NCI-H2196 treated with DMSO at 0.1 percent for 48 hours (cell line): Measurements from ENCODE around the gene L3MBTL1.
A peak's percentile ranks its signal among the peaks of the same experiment; 100 is the strongest.
"Not testable (repeated sequence)": the region's sequence is repeated elsewhere in the genome, so short reads cannot be mapped to it uniquely, and the experiment has no call there.

Experiments used
- DNase-seq: peaks from one replicate; lab custom pipeline; 2025; ENCODE audit not compliant: unreplicated experiment; lab: John Stamatoyannopoulos, UW

L3MBTL1 gene

DNA sequence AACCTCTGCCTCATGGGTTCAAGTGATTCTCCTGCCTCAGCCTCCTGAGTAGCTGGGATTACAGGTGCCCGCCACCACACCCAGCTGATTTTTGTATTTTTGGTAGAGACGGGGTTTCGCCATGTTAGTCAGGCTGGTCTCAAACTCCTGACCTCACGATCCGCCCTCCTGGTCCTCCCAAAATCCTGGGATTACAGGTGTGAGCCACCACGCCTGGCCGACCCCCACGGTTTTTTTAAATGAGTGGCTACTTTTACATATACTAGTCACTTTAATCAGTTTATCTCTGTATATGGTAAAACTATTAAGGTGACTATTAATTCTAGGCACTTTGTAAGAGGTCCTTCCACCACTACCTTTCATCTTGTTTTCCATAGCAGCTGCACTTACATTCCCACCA is 5.5 kb upstream of the L3MBTL1 start:
- not testable (repeated sequence) for DNase-seq

DNA sequence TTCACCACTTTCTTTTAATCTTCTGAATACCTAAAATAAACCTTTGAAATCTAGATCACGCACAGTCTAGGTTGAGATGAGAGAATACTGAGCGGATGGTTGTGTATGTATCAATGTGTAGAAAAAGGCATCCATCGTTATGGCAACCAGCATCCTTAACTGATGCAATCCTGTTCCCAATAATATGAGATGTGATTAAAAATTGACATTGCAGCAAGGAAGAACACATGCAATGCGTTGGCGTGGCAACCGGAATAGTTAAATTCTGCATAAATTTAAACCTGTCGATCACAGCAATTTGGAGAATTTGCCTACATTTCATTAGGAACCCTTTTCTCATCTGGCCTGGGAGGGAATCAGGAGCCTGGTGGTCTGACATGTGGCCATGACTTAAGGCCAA is 1.3 kb upstream of the L3MBTL1 start:
- DNase-seq, result no peak

DNA sequence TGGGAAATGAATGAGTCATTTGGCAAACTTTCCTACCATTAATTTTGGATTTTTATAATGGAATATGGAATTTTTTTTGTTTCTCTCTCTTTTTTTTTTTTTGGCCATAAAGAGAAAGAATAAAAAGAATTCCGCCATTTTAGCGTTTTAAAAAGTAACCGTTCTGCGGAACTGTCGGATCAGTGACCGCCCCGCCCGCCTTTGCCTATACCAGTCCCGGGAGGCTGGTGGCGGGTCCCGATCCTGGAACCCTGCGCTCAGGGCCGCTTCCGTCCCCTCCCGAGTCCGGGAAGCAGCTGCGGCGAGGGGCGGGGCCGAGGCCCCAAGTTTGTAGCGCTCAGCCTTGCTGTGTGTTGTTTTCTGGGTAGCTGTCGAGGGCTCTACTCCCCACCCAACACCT is 609 bp downstream of the L3MBTL1 start:
- DNase-seq, result no peak

DNA sequence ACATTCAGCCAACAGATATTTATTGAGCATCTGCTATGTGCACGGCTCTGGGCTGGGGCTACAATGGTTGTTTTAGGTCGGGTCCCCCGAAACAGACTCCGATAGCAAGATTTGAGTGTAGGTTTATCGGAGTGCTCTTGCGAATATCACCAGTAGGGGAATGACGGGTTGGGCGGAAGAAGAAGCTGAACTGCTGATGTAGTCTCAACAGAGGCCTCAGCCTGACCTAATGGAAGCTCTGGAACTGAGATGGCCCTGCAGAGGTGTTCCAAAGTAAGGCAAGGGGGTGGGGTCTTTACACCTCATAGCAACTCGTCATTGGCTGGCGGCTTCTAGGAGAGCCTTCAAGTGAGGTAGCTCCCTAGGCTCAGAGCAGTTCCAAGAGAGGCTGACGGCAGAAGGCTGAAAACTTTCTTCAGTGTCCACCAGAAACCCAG is 1.1 kb downstream of the L3MBTL1 start:
- no peak for DNase-seq

DNA sequence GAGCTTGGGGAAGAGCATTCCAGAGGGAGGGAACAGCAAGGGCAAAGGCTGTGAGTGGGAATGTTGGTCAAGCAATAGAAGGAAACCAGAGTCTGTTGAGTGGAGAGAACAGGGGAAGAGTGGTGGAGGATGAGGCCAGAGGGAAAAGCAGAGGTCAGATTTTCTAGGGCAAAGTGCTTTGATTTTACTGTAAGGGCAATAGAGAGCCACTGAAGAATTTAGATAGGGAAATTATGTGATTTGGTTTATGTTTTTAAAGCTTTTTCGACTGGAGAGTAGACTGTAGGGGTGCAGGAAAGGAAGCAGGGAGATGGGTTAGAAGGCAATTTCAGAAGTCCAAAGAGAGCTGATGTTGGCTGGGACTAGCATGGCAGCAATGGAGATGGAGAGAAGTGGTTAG is 4.4 kb downstream of the L3MBTL1 start:
- DNase-seq, result no peak

DNA sequence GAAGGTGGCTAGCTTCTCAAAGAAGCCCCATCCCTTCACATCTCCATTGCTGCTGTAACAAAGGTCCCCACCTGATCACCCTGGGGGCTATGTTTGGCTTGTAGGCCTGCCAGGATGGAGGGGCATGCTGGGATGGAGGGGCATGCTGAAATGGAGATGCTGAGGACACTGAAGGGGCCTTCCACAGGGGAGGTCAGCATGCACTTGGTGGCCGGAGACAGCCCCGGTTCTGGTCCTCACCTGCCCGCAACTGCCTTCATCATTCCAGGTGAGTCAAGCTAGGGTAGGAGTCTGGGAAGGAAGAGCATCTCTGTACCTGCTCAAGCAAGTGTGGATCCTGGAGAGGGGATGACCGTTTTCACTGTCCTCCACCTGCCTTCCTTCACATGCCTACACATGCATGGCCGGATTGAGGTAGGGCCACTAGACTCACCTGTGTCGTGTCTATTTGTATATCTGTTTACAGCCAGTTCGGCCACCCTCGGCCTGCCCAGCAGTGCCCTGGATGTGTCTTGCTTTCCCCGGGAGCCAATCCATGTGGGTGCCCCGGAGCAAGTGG is 6.0 kb downstream of the L3MBTL1 start:
- no peak for DNase-seq

DNA sequence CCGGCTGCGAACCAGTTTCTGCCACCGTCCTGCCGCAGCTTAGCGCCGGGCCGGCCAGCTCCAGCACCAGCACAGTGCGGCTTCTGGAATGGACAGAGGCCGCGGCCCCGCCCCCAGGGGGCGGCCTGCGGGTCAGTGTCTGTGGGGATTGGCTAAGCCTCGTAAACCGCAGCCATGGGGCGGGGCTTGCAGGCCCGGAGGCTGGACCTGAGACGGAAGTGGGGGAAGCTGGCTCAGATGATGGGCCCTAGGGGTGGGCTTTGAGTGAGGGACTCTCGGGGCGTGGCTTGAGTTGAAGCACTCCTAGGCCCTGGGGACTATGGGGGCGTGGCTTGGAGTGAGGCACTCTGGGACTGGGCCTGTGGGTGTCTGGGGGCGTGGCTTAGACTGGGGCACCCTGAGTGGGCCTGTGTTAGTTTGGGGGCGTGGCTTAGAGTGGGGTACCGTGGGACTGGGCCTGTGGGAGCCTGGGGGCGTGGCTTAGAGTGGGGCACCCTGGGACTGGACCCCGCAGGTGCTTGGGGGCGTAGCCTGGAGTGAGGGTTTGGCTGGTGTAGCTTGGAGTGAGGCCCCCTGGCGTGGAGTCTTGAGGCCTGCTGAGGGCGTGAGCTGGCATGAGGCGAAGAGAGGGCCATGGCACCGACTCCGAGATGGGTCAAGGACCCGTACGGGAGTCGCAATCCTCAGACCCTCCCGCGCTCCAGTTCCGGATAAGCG is 6.6 kb downstream of the L3MBTL1 start:
- peak; percentile 93 for DNase-seq

DNA sequence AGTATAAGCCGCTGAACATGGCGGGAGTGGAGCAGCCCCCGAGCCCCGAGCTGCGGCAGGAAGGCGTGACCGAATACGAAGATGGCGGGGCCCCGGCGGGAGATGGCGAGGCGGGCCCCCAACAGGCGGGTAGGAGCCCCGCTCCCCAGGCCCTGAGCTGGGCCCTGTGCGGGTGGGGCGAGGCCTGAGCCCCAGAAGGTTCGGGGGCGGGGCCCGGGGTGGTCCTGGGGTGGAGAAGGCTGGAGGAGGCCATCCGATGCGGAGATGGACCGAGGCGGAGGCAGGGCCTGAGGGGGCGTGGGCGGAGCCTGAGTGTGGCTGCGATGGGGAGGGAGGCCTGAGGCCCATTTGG is 7.1 kb downstream of the L3MBTL1 start:
- no peak for DNase-seq

DNA sequence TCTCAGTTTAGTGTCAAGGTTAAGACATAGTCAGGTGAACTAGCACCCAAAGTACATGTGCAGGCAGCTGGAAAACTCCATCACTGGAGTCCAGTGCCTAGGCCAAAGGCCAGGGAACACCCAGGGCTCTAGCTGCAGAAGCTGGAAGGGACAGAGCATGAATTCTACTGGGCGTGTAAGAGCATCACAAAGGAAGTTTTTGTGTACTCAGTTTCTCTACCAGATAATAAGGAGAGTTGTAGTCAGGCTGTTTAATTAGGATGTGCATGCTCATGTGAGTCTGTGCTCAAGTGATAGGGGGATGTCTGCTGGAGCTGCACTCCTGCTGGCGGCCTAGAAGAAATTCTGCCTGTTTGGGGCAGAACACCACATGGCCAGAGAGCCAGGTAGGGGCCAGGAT is 8.1 kb downstream of the L3MBTL1 start:
- no peak for DNase-seq

DNA sequence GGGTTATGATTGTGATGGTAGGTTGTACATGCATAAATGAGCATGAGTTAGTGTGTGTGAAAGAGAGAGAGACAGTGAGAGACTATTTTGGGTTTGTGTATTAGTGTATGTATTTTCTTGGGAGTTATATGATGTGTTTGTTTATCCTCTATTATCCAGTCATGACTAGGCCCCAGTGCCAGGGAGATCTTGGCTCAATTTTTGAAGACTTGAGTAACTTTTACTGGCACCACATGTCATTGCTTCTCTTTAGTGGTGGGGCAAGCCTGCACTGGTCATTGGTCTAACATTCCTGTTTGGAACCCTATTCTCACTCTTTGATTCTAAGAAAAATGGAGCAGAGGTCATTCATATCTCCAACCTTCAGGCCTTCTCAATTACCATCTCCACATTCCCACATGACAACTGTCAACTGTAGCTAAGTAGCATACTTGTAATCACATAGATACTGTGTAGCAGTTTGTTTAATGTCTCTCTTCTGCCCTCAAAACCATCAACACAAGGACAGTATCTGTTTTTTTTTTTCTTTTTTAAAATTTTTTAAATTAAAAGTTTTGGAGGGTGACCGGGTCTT is 8.8 kb downstream of the L3MBTL1 start:
- DNase-seq, result no peak

DNA sequence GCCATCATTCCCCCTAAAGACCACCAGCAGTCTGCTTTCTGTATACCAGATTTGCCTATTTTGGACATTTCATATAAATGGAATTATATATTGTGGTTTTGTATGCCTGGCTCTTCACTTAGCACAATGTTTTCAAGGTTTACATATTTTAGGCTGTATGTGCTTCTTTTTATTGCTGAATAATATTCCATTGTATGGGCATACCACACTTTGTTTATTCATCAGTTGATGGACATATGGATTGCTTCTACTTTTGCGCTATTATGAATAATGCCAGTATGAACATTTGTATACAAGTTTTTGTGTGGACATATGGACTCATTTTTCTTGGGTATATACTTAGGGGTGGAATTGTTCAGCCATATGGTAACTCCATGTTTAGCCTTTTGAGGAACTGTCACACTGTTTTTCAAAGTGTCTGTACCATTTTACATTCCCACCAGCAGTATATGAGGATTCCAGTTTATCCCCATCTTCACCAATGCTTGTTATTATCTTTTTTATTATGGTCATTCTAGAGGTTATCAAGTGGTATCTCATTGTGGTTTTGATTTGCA is 12.7 kb downstream of the L3MBTL1 start:
- DNase-seq, result no peak

DNA sequence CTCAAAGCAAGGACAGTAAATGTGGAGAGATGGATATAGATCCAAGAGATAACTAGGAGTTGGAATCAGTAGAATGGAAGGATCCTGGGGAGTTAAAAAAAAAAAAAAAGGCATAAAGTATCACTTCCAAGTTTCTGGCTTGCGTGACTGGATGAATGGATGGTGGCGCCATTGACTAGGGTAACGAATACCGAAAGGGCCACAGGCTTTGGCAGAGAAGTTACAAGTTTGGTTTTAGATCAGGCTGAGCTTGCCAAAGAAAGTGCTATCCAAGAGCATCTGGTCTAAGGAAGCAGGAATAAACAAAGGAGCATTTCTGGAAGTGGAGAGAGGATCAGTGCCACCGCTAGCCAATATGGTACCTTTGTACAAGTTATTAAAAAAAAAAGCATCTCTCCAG is 17.5 kb downstream of the L3MBTL1 start:
- DNase-seq, result no peak

DNA sequence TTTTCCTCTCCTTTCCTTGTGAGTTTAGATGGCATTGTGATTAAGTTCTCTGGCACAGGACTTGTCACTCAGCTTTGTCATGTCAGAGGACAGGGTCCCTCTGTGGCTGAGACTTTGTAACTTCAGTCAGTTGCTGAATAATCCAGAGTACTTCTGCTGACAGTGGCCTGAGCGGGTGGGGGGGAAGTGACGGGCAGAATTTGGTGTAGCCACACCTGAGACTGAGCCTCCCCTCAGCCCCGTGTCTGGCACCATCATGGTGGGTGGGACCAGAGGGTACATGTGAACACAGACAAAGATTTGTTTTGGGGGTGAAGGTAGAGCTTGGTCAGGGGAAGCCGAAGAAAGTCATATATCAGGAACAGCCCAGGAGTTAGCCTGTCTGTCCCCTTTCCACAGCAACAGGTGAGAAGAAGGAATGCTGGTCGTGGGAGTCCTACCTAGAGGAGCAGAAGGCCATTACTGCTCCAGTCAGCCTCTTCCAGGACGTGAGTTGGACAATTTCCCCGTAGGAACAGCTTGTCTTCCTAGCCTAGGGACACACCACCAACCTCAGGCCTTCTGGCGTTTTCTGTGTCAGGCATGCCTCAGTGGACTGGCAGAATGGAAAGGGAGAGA is 20.9 kb downstream of the L3MBTL1 start:
- no peak for DNase-seq

DNA sequence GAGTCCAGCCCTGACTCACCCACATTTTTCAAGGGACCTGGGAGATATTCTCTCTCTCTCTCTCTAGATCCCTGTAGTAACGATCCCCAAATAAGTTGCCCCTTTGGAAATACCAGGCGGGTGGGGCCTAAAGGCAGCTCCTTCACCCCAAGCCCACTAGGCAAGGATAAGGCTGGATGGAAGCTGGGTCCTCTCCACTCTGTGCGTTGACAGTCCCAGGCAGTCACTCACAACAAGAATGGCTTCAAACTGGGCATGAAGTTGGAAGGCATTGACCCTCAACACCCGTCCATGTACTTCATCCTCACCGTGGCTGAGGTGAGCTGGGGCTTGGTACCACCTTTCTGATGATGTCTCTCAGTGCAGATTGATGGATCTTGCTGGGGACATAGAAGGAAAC is 21.6 kb downstream of the L3MBTL1 start:
- DNase-seq, result no peak

DNA sequence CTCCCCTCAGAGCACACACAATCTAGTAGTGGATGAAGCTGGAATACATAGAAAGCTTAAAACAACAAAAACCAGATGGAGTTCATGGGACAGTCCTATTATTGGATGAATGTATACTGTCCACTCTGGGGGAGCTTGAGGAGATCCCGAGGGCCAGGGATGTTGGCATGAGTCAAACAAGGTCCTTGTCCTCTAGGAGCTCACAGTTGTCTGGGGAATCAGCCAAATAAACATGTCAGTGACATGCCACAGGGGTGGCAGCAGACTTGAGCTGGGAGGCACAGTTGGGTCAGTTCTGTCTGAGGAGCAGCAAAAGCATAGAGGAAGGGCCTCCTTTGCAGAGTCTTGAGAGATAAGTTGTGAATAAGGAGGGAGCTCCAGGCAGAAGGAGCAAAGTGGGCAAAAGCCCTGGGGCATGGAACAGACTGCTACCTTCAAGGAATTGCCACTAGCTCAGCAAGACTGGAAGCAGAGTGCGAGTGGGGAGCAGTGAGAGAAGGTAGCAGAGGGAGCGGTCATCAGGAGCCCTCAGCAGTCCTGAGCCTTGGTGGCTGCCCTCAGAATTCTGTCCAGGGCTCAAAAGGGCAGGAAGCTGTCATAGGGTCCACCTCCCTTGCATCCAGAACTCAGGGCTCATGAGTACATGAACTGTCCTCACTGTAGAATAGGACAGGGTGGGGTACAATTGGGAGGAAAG is 22.1 kb downstream of the L3MBTL1 start:
- no peak for DNase-seq

DNA sequence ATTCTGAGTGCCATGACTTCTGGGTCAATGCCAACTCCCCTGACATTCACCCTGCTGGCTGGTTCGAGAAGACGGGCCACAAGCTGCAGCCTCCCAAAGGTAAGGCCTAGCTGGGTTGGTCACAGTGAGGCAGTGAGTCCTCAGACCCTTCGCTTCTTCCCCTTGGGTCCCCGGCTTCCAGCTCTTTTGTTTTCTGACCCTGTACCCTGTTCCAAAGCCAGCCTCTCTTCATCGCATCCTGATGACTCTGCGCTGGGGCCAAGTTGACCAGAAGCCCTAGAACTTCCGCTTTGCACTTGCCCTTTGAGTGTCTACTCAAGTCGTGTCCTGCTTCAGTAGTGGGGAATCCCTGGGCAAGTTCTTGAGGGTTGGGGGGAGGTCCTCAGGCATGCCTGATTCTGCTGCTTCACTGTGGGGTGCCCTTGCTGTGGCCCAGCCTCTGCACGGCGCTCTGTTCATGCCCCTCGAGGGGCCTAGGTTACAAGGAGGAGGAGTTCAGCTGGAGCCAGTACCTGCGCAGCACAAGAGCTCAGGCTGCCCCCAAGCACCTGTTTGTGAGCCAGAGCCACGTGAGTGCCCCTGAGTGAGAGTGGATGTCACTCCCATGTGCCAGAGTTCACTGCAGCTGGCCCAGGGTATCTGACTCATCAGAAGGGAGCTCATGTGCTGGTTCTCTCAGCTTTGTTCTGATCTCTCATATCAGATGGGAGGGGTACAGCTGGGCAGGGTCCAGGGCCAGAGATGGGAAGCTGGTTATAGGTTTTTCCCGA is 23.0 kb downstream of the L3MBTL1 start:
- DNase-seq, result no peak

DNA sequence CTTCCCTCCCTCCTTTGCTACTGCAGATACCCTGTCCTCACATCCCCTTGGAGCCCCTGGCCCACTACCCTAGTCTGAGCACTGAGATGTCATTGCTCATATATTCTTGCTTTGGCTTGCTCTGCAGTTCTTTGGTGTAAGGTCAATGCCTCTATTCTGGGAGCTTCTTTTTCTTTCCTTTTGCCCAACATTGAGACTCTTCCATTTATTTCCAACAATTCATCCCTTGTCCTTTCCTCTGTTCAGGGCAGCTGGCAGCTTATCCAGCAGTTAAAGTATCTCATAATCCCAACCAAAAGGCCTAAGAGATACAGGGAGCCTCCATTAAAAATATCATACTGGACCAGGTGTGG is 23.6 kb downstream of the L3MBTL1 start:
- DNase-seq, result no peak

DNA sequence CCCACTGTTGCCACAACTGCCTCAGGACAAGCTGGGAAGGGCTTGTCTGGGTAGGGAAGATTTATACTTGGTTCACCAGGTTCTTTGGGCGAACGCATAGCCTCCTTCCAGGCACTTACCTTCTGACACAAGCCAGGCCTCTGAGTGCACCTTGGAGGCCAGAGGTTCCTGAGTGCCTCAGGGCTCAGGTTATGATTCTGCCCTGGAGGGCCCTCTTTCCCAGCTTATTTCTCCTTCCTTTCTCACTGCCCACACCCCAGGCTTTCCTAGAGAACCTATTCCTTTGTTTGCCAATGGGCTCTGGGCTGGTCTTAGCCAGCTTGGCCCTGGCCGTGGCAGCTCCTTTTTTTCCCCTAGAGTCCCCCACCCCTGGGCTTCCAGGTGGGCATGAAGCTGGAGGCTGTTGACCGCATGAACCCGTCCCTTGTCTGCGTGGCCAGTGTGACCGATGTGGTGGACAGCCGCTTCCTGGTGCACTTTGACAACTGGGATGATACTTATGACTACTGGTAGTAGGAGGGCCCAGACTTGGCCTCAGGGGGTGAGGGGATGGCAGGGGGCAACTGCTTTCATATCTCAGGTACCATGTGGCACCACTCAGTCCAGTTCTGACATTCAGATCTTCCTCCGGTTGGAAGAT is 25.0 kb downstream of the L3MBTL1 start:
- no peak for DNase-seq

DNA sequence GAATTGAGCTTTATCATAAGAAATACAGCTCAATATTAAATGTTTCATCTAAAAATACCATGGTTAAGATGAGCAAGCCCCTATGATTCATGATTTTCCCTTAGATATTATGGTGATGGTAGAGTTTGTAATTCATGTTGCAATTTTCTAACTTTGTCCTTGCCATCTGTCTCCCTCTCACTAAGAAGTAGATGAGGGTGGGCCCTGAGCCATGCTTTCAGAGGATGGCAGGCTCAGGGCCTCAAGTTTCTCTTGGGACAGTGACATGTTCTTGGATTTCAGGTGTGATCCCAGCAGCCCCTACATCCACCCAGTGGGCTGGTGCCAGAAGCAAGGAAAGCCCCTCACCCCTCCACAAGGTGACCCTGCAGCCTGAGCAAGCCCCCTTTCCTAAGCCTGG is 25.6 kb downstream of the L3MBTL1 start:
- no peak for DNase-seq

DNA sequence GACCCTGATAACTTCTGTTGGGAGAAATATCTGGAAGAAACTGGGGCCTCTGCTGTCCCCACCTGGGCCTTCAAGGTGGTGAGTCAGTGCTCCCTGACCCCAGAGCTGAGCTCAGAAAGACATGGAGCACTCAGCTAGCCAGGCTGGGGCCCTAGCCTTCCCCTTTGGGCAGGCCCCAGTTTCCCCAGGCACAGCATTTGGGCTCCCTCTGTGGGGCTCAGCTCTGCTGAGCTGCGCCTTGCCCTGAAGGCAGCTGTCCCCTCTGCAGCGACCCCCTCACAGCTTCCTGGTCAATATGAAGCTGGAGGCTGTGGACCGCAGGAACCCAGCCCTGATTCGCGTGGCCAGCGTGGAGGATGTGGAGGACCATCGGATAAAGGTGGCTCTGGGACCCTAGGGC is 26.5 kb downstream of the L3MBTL1 start:
- no peak for DNase-seq
